HK-2 (cell line): ENCODE measurements around the gene PLXNA2.
A peak's percentile ranks its signal among the peaks of the same experiment; 100 is the strongest.

Experiments used
- DNase-seq: peaks from one replicate; pipeline ENCODE4 v3.0.0-alpha.2; 2018; ENCODE audit not compliant: unreplicated experiment

PLXNA2 gene

DNA sequence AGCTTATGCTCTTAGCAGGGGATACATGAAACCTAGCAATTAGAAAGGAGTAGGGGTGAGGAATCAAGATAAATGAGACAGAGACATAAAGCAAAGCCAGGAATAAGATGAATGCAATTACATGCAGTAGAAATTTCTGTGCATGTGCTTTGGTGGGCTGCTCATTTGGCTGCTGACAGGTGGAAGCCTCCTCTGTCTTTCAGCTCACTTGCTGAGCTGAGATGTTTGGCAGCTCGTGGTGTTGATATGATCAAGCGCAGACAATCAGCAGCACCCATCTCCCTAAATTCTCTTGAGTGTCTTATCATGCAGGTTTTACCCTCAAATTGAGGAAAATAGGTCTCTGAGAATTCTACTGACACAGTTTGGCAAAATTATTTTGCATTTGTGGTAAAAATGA lies 224.9 kb downstream of the PLXNA2 start:
- no peak for DNase-seq

DNA sequence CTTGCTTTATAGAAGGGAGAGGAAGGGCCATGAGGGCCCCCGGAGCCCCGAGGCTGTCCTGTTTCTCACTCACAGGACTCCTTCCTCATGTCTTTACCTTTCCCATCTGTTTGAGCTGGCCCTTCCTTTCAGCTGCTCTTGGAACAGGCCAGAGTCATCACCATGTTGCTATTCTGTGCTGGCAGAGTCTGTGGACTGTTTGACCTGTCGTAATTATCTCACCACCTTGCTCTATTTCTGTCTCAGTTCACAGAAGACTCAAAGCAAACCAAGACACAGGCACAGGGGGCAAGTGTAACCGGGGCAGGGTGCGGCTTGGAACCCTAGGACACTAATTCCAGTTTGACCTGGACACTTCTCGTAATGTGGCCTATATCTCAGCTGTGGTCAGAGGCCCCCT lies 228.9 kb downstream of the PLXNA2 start:
- no peak for DNase-seq

DNA sequence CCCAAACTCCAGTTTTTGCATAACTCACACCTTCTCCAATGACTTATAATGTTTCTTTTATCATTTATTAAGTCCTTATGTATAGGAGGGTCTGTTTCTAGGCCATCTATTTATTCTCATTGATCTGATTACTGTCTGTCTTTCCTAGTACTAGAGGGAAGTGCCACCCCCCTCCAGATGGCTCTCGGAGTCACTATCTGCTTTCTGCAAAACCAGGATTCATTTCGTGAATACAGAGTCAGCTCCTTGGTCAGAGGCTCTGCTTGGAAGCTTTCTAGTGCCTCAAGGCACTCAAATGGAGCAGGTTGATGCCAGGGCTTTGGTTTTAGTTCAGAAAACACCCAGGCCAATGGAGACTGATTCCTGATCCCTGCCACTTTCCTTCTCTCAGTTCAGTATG lies 231.0 kb downstream of the PLXNA2 start:
- no peak for DNase-seq

DNA sequence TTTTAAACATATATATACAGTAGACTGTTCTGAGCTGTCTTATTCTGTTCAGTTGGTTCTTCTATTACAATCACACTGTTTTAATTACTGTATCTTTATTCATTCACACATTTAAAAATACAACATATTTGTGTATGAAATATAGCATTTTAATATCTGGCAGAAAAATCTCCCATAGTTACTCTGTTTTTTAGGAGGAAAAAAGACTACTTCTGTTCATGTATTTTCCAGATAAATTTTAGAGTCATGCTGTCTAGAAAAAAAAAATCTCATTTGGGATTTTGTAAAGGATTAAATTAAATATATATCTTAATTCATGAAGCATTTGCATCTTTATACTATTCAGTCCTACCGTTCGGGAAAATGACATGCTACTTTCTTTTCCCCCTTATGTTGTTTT lies 231.5 kb downstream of the PLXNA2 start:
- DNase-seq, result no peak

DNA sequence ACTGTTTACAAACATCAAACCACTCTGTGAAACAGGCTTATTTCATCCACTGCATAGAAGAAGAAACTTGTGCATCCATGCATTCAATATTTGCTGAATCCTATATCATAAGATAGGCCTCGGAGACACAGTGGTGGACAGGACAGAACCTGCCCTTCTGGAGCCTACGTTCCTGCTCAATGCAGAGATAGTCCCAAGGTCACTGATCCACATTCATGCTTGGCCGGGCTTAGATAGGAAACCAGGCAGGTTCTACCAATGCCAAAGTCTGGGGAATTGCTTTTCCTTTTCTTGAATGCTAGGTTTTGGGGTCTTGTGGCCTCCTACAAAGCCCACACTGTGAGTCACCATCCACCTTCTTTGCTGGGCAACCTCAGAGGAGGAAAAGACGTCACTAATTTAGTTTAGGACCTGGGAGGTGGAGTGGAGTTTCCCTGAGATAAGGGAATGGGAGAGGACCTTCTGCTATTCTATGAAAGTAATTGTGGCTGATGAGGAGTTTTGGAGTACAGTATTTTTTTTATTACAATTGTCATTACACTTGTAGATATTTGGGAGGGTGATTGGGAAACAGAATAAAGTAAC lies 233.6 kb downstream of the PLXNA2 start:
- no peak for DNase-seq

DNA sequence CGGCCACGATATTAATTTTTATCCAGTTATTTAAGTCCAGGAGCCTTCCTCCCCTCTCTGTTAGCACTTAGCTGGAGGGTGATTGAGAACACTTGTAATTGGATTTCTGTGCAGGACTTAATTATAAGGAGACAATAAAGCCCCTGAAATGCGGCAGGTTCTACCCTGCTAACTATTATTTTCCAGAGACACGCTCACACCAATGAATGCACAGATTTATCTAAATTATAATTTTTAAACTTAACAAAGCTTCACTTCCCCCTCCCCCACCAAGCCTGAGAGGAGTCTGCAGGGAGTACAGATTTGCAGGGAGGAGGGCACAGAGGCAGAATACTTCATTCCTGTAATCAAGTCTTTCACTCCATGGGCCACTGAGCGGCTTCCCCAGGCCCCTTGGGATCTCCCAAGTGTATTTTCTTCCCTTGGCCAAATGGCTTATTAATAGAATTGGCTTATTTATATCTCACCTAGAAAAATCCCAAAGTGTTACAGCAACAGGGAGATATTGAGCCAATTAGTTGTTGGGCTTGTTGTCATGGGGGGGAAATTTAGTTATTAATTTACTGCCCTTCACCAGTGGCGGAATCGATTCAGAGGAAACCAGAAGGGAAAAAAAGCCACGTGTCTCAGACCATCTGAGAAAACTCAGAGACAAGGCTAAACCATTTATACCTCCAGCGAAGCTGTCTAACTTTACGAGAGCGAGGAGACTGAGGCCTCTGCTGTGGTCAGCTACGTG lies 234.3 kb downstream of the PLXNA2 start:
- DNase-seq, result no peak

DNA sequence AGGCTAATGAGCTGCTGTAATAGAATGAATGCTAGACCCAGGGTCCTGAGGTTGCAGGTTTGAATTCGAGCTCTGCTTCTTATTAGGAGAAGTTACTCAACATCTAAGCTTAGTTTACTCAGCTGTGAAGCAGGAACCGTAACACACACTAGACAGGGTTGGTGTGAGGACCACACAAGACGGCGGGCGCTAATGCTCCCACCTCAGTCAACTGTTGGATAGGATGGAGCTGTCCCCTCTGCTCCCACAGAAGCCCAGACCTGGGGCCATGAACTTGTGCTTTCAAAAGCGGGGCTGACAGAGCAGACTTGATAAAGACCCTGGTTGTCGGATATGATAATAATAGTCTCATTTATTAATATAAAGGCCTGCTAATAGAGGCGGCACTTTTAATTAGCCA lies 234.9 kb downstream of the PLXNA2 start:
- DNase-seq, result no peak

DNA sequence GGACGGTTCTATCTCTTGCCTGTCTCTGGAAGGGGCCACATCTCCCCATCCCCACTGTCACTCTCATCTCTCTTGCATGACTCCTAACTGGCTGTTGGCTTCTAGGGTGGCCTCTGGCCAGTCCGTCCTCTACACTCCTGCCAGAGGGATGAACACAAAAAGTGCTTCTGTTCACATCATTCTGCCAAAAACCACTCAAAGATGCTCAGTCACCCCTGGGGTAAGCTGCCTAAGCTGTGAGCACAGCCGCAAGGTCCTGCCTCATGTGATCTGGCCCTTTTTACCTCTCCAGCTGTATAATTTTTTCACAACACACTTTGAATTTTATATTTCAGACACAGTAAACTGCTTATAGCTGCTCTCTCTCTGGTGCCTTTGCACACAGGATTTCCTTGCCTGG lies 235.7 kb downstream of the PLXNA2 start:
- DNase-seq, result no peak

DNA sequence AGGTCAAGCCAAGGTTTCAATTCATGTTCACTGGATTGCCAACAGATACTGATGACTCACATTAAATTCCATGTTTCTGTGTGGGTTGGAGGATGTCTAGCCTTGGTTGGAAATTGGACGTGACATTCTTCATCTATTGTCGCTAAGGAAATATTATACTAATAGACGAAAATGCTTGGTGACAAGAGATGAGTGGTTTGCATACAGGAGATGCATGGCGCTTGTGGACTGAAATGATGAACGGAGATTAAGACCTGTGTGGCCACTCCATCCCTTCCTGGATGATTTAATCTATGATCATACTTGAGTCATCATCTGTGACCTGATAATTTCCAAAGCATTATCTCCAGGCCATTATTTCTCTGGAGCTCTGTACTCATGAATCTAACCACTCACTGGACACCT lies 236.2 kb downstream of the PLXNA2 start:
- DNase-seq, result no peak

DNA sequence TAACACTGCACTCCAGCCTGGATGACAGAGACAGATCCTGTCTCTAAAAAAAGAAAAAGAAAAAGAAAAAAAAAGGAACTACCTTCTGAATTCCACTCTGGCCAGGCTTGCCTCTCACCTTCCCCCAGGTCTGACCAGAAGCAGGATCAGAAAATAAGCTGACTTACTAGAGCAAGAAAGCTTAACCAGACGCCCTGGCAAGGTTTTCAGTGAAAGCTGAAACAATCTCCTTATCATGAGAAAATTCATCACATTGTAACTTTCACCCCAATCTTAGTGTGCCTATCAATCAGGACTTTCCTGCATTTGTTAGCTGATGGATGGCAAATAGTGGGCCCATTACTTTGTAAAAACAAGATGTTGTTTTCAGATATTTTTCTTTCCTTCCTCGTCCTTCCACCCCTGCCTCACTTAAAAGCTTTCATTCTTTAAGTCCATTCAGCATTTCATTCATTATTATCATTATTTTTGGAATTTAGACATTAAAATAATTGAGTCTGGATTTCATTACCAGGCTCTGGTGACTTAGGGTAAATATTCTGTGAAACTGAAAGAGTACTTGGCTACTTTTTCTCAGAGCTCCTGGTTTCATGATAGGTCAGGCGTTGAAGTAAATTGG lies 236.8 kb downstream of the PLXNA2 start:
- no peak for DNase-seq

DNA sequence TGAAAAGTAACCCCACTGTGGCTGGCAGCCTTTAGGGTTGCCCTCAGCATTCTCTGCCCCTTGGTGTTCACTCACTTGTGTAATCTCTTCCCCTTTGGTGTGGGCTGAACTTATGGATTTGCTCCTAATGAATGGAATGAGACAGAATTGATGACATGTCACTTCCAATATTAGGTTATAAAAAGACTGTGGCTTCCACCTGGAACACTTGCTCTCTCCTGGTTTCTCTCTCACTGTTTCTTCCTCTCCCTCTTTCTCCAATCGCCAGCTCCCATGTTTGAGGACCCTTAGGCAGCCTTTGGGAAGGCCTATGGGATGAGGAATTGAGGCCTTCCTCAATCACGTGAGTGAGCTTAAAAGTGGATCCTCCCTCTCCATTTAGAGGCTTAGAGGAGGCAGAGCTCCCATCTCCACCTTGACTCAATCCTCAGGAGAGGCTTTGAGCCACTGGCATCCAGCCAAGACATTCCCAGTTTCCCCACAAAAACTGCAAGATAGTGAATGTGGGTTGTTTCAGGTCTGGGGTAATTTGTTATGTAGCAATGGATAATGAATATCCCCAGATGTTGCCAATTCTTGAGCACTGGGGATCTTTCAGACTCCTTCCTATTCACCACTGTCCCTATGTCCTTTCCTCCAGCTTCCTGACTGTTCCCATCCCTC lies 237.8 kb downstream of the PLXNA2 start:
- no peak for DNase-seq

DNA sequence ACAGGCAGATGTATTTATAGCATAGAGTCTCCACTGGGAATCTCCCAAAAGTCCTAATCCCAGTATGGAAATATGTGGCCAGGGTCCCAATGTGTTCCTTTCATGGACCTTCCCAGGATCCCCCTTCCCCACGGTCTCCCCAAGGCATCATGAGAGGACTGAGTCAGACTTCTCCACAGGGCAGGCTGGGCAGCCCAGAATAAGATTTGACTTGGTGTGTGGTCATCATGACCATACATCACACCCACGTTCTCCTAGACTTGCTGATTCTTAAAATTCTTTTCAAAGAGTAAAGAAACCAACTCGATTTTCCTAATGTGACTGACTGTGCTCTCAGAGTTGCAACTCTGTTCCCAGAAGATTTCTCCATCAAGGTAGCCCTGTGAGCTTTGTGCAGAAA lies 239.3 kb downstream of the PLXNA2 start:
- DNase-seq, result no peak

DNA sequence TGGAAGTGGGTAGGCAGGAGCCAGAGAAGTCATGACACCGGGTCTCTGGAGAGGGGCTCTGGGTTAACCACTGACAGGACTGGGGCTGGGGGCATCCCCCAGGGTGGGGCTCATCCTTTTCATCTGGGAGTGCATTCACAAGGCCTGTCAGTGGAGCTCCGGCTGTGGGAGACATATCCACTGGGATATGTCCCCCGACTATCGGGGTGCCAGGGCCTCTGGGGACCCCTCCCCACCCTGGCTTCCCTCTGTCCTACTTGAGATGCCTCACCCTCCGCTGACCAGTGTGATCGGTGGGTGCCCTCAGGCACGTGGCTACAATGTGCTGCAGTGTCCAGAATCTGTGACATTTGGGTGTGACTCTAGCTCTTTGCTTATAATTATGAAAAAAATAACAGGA lies 240.9 kb downstream of the PLXNA2 start:
- no peak for DNase-seq

DNA sequence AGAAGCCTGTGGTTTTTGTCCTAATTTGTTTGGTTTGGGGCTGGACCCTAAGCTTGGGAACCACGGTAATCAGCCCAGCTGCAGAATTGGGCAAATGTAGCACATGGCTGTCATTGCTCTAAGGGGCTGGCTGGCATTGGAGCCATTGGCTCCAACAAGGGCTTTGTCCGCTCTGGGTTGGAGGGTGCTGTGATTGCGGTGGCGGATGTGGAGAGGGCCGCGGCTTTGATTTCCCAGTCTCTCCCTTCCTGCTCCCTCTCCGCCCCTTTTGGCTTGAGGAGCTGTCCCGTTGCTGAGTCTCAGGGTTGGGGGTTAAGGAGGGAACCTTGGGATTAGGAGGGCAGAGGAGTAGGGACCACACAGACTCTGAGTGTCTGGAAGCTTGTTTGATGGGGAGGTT lies 241.5 kb downstream of the PLXNA2 start:
- DNase-seq, result no peak

DNA sequence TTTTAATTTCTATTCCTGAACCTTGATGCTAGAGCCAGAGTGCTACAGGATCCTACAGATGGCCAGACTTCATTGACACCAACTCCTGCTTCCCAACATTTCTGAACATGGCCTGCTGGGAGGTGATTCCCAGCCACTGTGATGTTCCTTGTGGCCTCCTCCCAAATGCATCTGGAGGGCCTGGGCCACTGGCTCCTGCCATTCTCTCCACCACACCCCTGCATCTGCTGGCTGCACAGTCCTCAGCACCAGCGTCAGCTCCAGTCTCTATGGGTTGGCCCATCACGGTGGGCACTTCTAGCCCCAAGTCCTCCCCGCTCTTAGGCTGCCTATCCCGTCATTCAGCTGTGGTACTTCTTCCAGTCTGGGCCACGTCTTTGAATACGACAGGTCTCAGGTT lies 242.1 kb downstream of the PLXNA2 start:
- no peak for DNase-seq

DNA sequence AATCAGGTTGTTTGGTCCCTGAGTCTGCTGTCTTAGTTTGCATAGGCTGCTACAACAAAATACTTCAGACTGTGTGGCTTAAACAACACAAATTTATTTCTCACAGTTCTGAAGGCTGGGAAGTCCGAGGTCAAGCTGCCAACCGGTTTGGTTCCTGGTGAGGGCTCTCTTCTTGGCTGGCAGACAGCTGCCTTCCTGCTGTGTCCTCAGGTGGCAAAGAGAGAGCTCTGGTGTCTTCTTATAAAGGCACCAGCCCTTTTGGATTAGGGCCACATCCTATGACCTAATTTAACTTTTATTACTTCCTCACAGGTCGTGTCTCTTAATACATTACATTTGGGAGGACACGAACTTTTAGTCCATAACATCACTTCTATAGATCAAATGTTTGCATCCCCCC lies 243.7 kb downstream of the PLXNA2 start:
- no peak for DNase-seq

DNA sequence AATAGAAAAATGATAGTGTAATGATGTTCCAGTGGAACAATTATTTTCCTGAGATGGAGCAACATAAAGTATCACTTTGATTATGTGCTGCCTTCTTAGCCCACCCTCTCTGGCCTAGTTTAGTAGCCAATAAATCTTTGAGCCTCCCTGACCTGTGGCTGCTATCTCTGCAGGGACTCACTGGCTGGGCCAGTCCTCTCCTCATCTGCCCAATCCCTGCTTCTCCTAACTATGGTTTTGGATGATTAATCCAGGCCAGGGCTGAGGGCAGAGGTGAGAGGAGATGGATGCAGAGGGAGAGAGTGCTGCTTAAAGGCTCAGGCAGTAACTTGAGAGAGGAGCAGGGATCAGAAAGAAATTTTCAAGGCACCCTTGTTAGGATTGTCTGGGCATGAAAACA lies 244.2 kb downstream of the PLXNA2 start:
- DNase-seq, result no peak

DNA sequence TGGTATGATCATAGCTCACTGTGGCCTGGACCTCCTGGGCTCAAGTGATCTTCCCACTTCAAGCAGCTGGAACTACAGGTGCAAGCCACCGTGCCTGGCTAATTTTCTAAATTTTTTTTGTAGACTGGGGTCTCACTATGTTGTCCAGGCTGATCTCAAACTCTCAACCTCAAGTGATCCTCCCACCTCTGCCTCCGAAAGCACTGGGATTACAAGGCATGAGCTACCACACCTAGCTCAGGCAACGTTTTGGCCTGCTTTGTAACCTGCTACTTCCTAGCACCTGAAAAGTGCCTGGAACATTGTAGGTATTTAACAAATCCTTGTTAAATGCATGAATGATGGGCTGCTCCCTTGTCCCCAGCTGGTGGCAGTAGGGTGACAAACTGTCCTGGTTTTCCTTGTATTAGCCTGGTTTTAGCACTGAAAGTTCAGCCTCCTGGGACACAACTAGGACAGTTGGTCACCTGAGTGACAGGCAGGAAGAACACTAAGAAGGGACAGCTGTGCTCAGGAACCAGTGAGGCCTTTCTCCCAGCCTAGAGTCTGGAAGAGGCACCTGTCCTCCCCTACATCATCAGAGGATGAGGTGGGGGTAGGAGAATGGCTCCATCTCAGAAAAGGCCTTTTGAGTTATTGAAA lies 244.8 kb downstream of the PLXNA2 start:
- no peak for DNase-seq

DNA sequence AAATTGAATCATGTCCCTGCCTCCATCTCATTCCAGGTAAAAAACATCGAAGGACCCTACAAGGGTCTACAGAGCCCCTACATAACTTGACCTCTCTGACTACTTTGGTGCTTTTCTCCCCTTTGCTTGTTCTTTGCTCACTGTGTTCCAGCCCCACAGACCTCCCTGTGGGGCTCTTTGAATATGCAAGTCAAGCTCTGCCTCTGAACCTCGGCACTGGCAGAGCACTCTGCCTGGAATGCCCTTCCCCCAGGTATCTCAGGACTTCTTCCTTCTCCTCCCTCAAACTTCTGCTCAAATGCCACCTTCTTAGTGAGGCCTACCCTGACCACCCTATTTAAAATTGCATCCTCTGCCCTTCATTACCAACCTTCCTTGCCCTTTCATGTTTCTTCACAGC lies 245.5 kb downstream of the PLXNA2 start:
- DNase-seq, result no peak

DNA sequence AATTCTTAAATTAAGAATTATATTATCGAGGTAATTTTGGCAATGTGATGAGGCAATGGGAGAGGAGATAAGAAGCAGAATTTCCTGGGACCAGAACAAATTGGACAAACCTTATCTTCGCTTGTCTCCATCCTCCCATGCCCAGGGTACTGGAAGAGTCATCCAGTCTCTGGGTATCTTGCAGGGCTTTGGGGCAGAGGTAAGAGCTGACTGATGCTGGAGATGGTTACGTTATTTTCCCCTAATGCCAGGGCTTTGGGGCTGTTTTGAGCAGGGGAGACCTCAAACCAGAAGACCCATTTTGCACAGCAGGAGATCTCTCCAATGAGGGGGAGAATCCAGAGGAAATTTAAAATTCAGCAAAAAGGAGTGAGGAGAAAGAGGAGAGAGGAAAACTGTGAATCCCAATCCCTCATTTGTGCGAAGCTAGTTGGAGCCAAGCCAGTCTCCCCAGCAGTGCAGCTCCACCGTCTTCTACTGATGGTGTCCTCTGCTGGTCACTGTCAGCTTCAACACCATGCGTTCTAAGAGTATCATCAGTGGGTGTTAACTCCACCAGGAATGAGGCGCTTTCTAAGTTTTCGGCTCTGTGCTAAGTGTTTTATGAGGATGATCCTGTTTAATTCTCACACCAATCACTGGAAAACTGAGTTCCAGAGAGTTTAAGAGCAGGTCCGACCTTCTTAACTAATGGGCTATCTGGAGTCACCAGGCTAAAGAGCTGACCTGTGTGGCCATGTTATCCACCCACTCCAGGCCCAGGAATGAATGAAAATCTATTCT lies 246.5 kb downstream of the PLXNA2 start:
- peak; percentile 57 for DNase-seq

DNA sequence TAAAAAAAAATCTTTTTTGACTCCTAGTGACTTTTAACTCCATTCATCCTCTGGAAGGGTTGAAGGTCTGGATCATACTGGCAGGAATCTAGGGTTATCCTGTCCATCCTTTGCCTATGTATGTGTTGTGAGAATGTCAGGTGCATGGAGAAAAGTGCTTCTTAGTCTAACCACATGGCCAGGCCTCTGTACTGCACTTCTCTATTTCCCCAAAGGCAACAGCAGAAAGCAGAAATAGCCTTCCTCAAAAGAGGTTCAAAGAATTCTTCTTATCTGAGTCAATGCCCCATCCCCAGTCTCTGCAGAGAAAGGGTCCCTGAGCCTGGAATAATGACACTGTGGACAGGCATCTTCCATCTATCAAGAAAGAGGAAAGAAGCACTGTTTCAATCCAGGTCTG lies 247.5 kb downstream of the PLXNA2 start:
- no peak for DNase-seq

DNA sequence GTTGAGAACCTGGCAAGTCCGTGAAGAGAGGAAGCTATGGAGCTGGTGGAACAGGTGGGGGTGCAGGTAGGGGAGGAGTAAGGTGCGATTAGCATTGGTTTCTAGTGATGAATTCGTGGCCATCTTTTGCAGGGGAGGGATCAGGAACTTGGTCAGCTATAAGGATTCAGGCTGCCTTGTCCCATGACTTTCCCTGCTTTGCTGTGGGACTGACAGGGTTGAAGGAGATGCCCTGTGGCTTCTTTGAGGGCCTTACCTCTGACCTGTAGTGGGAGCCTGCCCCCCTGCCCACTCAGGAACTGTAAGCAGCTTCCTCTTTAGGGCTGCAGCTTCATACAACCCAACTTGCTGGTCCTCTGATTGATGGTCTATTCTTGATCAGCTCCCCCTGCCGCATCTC lies 248.6 kb downstream of the PLXNA2 start:
- DNase-seq, result no peak
